Thymus (tissue), 11 donors: ENCODE measurements around the gene ZNF175. TPM values are rescaled to one million over a fixed set of nuclear protein-coding genes. Genes with fewer than 3 reads are reported as not detected.
A peak's percentile ranks its signal among the peaks of the same experiment; 100 is the strongest.

Source experiments
- DNase-seq, 9 donors: peaks; one replicate each; pipeline ENCODE4 v3.0.0-alpha.2; 2013; ENCODE audit warnings: low spot score in 9 of 9, low read depth in 6 of 9, missing footprints in 1 of 9
- H3K27ac ChIP-seq, 2 donors: one replicate each; pipeline ENCODE4 v1.5.1; 2013; ENCODE audit warnings: control low read depth in 1 of 2, low read depth in 1 of 2, low read length in 1 of 2, mild to moderate bottlenecking in 1 of 2, moderate library complexity in 1 of 2
- H3K27me3 ChIP-seq, 2 donors: one replicate each; pipeline ENCODE4 v1.5.1; 2013; ENCODE audit warnings: low read length in 1 of 2; ENCODE audit not compliant: control insufficient read depth in 2 of 2, insufficient read depth in 1 of 2
- H3K36me3 ChIP-seq, 2 donors: one replicate each; pipeline ENCODE4 v1.5.1; 2013; ENCODE audit warnings: low read length in 1 of 2, mild to moderate bottlenecking in 1 of 2, moderate library complexity in 1 of 2; ENCODE audit not compliant: control insufficient read depth in 2 of 2, insufficient read depth in 2 of 2
- H3K4me1 ChIP-seq, 2 donors: one replicate each; pipeline ENCODE4 v1.5.1; 2013; ENCODE audit warnings: low read length in 2 of 2; ENCODE audit not compliant: control insufficient read depth in 2 of 2, insufficient read depth in 2 of 2
- H3K4me3 ChIP-seq, 2 donors: one replicate each; pipeline ENCODE4 v1.5.1; 2013; ENCODE audit warnings: low read length in 2 of 2, control low read depth in 1 of 2, mild to moderate bottlenecking in 1 of 2
- H3K9me3 ChIP-seq, 2 donors: one replicate each; pipeline ENCODE4 v1.5.1; 2013; ENCODE audit warnings: low read length in 1 of 2, mild to moderate bottlenecking in 1 of 2; ENCODE audit not compliant: control insufficient read depth in 2 of 2, insufficient read depth in 1 of 2
- WGBS: extraction: QIAGEN DNeasy Blood & Tissue Kit; methylation state at CpG from one replicate; pipeline ENCODE4 v1.1.7; 2013; 5-methylcytosine and 5-hydroxymethylcytosine counted together
- polyA plus RNA-seq: library from polyadenylated mRNA; stranded (reverse); fragments of 200-250 nt; gene quantifications from one replicate; pipeline ENCODE4 v1.2.3, GENCODE V29; 2013
- total RNA-seq: library from RNA; stranded (reverse); fragments of 120-200 nt; gene quantifications from one replicate; pipeline ENCODE4 v1.2.4, GENCODE V29; 2013
- donor health status: healthy.

ZNF175 gene
- total and polyA plus RNA-seq, 2 donors = 3.9 to 4.8 TPM

DNA sequence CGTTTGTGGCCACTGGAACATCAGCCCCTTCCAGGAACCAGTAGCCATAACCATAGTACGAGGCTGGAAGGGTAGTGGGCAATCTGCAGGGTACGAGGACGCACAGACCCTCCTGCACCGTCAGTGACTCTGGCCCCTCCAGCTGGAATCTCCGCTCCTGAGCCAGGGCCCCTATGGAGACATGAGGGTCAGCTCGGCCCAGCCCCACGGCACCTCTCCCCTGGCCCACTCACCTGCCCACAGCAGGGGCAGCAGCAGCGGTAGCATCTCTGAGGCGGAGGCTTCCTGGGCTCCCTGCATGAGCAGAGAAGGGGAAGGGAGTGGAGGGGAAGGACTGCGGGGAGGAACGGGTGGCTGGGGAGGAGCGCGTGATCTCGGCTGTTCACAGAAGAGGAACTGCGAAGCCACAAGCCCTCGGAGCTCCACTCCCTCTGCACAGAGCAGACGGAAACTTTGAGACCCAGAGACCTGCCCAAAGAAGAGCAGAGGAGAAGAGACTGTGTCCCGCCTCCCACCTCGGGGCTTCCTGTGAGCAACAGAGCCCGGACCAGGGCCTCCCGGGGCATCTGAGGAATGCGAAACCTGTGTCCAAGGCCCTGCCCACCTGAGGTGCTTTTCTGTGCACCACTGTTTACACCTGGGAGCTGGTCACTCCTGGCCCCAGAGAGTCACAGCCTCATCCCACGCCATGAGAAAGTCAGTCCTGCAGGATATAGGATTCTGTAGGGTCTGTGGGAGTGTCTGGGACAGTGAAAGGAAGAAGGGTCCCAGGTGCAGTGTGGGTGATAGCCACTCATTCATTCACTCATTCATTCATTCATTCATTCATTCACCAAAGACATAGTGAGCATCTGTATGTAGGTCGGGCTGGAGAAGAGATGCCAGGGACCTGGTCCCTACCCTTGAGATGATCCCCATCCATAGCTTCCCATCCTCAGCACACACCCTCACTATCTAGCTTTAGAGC is 39.5 kb upstream of the ZNF175 start, which contains the start of gene SIGLEC6:
SIGLEC6 (minus strand) TSS at position 322 of the 967 bp plus-strand sequence; CDS start at position 300, 22 bp downstream.
- Histone ChIP-seq H3K4me3 (no peak within 1 kb of the TSS), H3K36me3 (no peaks in the 10 kb centered on the region), H3K4me1 (no peaks in the 10 kb centered on the region), H3K27me3 (peaks cover 0 to 4% of the 10 kb centered on the region in 2 donors), H3K9me3 (no peaks in the 10 kb centered on the region), H3K27ac (no peak within 1 kb of the TSS)
- 22% methylated on average over 25 of the region's 25 CpGs for WGBS
- DNase-seq = peak in 5 of 9 donors; percentile 4 to 54 (median 25)

DNA sequence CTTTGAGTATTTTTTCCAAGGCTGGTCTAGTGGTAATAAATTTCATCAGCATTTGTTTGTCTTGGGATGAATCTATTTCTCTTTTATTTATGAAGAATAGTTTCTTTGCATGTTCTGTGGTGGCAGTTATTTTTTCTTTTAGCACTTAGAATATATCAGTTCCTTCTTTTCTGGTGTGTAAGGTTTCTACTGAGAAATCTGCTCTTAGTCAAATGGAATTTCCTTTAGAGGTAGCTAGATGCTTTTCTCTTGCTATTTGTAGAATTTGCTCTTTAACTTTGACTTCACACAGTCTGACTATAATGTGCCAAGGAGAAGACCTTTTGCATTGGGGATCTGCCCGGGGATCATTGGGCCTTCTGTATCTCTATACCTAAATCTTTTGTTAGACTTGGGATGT is 35.5 kb upstream of the ZNF175 start:
- Histone ChIP-seq H3K4me3 (no peak overlapping the region), H3K27ac (no peak overlapping the region), H3K36me3 (no peaks in the 10 kb centered on the region), H3K4me1 (no peaks in the 10 kb centered on the region), H3K9me3 (no peaks in the 10 kb centered on the region), H3K27me3 (peaks cover 0 to 4% of the 10 kb centered on the region in 2 donors)
- DNase-seq = no peak
- 92% methylated on average over 1 of the region's 1 CpG for WGBS

DNA sequence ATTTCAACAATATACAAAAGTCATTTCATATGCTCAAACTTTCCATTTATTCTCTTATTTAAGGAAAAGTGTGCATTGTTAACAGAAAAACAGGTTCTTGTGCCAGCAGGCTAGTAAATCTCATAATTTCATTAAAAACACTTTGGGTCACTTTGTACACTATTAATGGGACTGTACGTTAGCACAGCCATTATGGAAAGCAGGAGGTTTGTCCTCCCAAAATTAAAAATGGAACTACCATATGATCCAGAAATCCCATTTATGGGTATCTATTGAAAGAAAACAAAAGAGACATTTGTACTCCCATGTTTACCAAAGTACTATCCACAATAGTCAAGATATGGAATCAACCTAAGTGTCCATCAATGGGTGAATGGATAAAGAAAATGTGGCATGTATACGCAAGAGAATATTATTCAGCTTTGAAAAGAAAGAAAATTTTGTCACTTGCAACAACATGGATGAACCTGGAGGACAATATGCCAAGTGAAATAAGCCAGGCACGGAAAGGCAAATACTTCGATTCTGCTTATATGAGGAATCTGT is 31.2 kb upstream of the ZNF175 start:
- 97% methylated on average over 4 of the region's 4 CpGs for WGBS

DNA sequence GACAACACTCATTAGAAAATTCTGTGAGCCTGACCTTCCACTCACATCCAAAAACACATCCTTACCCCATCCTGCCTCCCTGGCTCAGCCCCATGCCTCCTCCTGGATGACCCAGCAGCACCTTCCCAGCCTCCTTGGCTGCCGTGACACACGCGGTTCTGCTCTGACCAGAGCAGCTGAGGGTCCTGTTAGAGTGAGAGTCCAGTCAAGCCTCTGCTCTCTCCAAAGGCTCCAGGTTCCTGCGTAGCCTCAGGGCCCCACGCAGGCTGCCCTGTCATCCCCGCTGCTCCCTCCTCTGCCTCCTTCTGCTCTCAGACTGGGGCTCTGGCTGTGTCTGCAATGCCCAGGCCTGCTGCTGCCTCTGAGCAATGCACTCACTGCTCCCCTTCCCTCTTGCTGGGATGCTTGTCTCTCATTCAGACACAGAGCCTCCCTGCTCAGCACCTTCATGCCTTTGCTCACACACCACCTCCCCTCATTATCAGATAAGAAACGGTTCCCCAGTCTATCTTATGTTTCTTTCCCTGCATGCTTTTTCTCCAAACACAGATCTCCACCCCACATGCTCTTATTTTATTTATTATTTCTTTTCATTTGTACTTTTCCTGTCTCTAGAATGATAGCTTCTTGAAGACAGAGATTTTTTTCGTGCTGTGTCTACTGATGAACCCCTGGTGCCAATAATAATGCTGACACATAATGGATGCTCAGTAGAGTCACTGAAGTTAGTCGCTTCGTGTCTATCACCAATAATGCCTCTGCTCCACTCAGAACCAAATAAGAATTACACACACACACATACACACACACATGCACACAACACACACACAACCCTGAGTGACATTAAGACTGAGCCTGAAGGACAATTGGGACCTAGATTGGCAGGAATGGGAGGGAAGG is 29.4 kb upstream of the ZNF175 start:
- WGBS = 83% methylated on average over 10 of the region's 10 CpGs
- Histone ChIP-seq H3K4me1 (no peaks in the 10 kb centered on the region), H3K27me3 (no peaks in the 10 kb centered on the region), H3K36me3 (no peaks in the 10 kb centered on the region), H3K4me3 (no peak overlapping the region), H3K27ac (no peak overlapping the region), H3K9me3 (no peaks in the 10 kb centered on the region)
- no peak for DNase-seq

More for the DNA sequence above, 31.2 kb upstream of the ZNF175 start:
- Histone ChIP-seq H3K9me3 (no peaks in the 10 kb centered on the region), H3K27ac (no peak overlapping the region), H3K36me3 (no peaks in the 10 kb centered on the region), H3K27me3 (no peaks in the 10 kb centered on the region), H3K4me3 (no peak overlapping the region), H3K4me1 (no peaks in the 10 kb centered on the region)
- no peak for DNase-seq

DNA sequence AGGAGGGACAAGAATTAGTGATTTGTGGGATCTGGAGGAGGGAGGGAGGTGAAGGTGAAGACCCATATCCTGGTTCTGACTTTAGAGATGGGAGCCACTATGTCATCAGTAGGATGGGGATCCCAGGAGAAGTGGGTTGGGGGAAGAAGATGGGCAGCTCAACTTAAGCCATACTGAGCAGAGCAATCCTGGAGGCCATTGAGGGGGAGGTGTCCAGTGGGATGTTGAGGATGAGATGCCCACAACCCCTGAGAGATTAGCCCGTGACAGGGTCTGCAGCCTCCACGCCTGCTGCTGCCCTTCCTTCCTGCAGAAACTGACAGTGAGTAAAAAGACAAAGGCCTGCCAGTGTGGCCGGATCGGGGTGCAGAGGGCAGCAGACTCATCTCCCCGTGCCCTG is 28.4 kb upstream of the ZNF175 start:
- H3K27me3 ChIP-seq = peaks cover 2 to 5% of the 10 kb centered on the region in 2 donors
- H3K4me3 ChIP-seq = no peak overlapping the region
- H3K4me1 ChIP-seq = peaks cover 0 to 7% of the 10 kb centered on the region in 2 donors
- WGBS = 84% methylated on average over 5 of the region's 5 CpGs
- H3K36me3 ChIP-seq = no peaks in the 10 kb centered on the region
- DNase-seq = no peak
- H3K9me3 ChIP-seq = no peaks in the 10 kb centered on the region
- H3K27ac ChIP-seq = no peak overlapping the region

DNA sequence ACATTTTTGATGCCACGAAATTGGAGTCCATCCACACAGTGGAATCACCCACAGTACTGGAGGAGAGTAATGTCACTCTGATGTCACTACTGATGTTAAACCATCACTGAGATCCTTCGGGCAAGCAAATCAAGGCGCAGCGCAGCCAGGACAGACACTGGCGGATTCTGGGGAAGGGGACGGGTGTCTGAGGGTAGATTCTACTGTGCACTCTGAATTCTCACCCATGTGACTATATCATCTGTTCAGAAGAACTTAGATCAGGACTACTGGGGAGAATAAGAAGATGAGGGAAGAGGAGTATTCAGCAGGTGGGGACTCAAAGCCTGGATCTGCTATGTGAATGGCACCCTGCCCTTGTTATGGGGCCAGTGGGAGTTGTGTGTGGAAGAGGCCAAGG is 27.0 kb upstream of the ZNF175 start:
- WGBS = 93% methylated on average over 6 of the region's 6 CpGs
- peaks cover 2 to 5% of the 10 kb centered on the region in 2 donors for H3K27me3 ChIP-seq

DNA sequence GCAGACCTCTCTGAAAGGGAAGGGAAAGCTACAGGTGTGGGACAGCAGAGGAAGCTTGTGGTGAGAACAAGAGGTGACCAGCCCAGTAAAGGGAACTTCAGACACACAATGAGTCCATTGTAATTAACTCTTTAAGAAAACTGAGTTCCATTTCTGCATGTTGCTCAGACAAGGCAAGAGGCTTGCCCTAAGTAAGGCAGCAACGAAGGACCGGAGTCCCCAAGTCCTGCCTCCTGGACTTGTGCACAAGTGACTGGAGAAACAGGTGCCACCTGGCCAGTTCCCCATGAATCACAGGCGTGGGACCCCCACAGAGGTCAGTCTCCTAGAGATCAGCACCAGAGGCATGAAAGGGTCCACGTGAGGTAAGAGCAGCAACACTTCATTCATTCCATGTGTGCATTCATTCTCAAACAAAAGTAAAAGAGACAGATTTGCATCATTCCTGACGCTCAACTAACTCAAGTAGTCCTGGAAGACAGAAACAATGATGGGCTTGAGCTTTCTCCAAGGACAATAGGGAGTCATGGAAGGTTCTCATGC is 24.9 kb upstream of the ZNF175 start:
- no peaks in the 10 kb centered on the region for H3K9me3 ChIP-seq
- DNase-seq = no peak
- H3K27me3 ChIP-seq = peaks cover 2 to 5% of the 10 kb centered on the region in 2 donors
- WGBS = 70% methylated on average over 5 of the region's 5 CpGs
- H3K4me3 ChIP-seq = no peak overlapping the region
- H3K4me1 ChIP-seq = peaks cover 0 to 8% of the 10 kb centered on the region in 2 donors
- H3K27ac ChIP-seq = no peak overlapping the region
- H3K36me3 ChIP-seq = no peaks in the 10 kb centered on the region

More for the DNA sequence above, 27.0 kb upstream of the ZNF175 start:
- Histone ChIP-seq H3K27ac (no peak overlapping the region), H3K9me3 (no peaks in the 10 kb centered on the region), H3K4me1 (peaks cover 0 to 8% of the 10 kb centered on the region in 2 donors), H3K4me3 (no peak overlapping the region), H3K36me3 (no peaks in the 10 kb centered on the region)
- no peak for DNase-seq

DNA sequence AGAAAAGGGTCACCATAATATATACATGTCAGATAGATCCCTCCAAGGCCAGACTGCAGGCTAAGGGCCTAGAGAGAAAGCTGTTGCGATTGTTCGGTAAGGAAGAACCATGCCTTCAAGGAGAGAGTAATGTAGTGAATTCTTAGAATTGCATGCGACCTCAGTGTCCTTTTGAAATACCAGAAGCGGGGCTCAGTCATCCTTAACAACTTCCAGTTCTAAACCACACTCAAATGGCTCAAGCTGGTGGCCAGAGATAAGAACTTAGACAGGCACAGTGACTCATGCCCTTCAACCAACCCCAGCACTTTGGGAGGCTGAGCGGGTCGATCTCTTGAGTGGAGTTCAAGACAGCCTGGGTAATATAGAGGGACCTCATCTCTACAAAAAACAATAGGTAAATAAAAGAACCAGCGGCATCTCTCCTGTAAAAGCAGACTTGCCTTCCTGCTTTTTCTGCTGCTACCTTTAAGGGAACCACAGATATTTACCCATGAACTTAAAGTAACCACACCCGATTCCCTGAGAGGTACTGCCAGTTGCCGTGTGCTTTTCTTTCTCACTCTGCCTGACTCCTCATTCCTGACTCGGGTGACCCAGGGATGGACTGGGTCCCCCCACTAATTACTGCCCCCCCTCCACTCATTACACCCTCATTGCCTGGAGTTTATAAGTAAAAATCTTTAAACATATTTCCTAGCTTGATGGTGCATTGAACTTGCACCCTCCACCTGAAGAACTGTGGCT is 24.3 kb upstream of the ZNF175 start:
- Histone ChIP-seq H3K4me1 (peaks cover 0 to 8% of the 10 kb centered on the region in 2 donors), H3K27me3 (peaks cover 2 to 5% of the 10 kb centered on the region in 2 donors), H3K4me3 (no peak overlapping the region), H3K36me3 (no peaks in the 10 kb centered on the region), H3K9me3 (no peaks in the 10 kb centered on the region), H3K27ac (no peak overlapping the region)
- DNase-seq = no peak
- WGBS = 8% methylated on average over 10 of the region's 10 CpGs
